HL-60 (cell line): ENCODE results near the gene OSBPL6.
"Not testable (repeated sequence)": the region's sequence is repeated elsewhere in the genome, so short reads cannot be mapped to it uniquely, and the experiment has no call there.

Source experiments
- DNase-seq, 2 experiments: peaks; one replicate each; pipeline ENCODE4 v3.0.0-alpha.2; 2010 to 2020; ENCODE audit warnings: low read depth in 1 of 2, low spot score in 1 of 2
- H3K27ac ChIP-seq: fragments of 250-450 bp; sonication (Bioruptor Pico); replicated peaks from 2 replicates; pipeline ENCODE4 v1.5.1; 2020; ENCODE audit warnings: mild to moderate bottlenecking, moderate library complexity
- H3K27me3 ChIP-seq: fragments of 250-450 bp; sonication (Bioruptor Pico); 2 replicates; pipeline ENCODE4 v1.5.1; 2021; ENCODE audit warnings: mild to moderate bottlenecking, moderate library complexity; ENCODE audit not compliant: insufficient read depth, poor library complexity, severe bottlenecking
- H3K4me3 ChIP-seq: replicated peaks from 2 replicates; pipeline ENCODE4 v1.5.1; 2011; ENCODE audit warnings: mild to moderate bottlenecking, control low read depth, low read length; ENCODE audit not compliant: insufficient read depth
- GABPA ChIP-seq: IDR thresholded peaks from 2 replicates; pipeline ENCODE4 v1.6.1; 2012; ENCODE audit warnings: low read depth
- POLR2AphosphoS5 ChIP-seq: IDR thresholded peaks from 2 replicates; pipeline ENCODE4 v1.6.1; 2012; ENCODE audit warnings: low read depth
- SPI1 ChIP-seq: IDR thresholded peaks from 2 replicates; pipeline ENCODE4 v1.6.1; 2012; ENCODE audit warnings: low read depth, mild to moderate bottlenecking, borderline replicate concordance
- TF ChIP-seq, protein P1 (sequence below): IDR thresholded peaks from 2 replicates; pipeline ENCODE4 v1.6.1; 2012; ENCODE audit warnings: low read depth; ENCODE audit not compliant: insufficient replicate concordance
- TF ChIP-seq, protein P2 (sequence below): IDR thresholded peaks from one replicate; pipeline ENCODE4 v1.5.1; 2011; ENCODE audit warnings: low read length, control low read depth, inconsistent platforms; ENCODE audit not compliant: insufficient read depth

OSBPL6 gene

DNA sequence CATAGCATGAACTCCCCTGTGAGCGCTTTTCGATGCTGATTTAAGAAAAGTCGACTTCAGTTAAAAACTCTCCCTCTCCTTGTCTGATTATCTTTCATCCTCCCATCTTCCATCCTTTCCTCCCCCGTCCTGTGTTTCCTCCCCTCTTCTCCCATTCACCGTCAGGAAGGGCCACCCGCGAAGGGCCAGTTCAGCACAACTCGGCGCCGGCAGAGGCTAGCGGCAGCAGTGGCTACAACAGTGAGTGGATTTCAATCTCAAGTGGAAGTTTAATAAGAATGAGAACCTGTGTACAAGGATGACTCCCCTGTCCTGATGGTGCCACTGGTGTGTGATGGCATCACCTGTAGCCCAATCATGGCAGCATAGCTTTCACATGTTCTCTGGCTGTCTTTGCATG, 149.8 kb downstream of the OSBPL6 start:
- no peak overlapping the region for H3K27ac ChIP-seq
- no peak overlapping the region for H3K4me3 ChIP-seq
- H3K27me3 ChIP-seq = peaks cover 10% of the 10 kb centered on the region
- TF ChIP-seq POLR2AphosphoS5 = no peak
- TF ChIP-seq SPI1 = no peak
- TF ChIP-seq, protein P1, sequence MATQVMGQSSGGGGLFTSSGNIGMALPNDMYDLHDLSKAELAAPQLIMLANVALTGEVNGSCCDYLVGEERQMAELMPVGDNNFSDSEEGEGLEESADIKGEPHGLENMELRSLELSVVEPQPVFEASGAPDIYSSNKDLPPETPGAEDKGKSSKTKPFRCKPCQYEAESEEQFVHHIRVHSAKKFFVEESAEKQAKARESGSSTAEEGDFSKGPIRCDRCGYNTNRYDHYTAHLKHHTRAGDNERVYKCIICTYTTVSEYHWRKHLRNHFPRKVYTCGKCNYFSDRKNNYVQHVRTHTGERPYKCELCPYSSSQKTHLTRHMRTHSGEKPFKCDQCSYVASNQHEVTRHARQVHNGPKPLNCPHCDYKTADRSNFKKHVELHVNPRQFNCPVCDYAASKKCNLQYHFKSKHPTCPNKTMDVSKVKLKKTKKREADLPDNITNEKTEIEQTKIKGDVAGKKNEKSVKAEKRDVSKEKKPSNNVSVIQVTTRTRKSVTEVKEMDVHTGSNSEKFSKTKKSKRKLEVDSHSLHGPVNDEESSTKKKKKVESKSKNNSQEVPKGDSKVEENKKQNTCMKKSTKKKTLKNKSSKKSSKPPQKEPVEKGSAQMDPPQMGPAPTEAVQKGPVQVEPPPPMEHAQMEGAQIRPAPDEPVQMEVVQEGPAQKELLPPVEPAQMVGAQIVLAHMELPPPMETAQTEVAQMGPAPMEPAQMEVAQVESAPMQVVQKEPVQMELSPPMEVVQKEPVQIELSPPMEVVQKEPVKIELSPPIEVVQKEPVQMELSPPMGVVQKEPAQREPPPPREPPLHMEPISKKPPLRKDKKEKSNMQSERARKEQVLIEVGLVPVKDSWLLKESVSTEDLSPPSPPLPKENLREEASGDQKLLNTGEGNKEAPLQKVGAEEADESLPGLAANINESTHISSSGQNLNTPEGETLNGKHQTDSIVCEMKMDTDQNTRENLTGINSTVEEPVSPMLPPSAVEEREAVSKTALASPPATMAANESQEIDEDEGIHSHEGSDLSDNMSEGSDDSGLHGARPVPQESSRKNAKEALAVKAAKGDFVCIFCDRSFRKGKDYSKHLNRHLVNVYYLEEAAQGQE = no peak
- no peak for TF ChIP-seq GABPA
- TF ChIP-seq, protein P2, sequence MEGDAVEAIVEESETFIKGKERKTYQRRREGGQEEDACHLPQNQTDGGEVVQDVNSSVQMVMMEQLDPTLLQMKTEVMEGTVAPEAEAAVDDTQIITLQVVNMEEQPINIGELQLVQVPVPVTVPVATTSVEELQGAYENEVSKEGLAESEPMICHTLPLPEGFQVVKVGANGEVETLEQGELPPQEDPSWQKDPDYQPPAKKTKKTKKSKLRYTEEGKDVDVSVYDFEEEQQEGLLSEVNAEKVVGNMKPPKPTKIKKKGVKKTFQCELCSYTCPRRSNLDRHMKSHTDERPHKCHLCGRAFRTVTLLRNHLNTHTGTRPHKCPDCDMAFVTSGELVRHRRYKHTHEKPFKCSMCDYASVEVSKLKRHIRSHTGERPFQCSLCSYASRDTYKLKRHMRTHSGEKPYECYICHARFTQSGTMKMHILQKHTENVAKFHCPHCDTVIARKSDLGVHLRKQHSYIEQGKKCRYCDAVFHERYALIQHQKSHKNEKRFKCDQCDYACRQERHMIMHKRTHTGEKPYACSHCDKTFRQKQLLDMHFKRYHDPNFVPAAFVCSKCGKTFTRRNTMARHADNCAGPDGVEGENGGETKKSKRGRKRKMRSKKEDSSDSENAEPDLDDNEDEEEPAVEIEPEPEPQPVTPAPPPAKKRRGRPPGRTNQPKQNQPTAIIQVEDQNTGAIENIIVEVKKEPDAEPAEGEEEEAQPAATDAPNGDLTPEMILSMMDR = no peak
- no peak for DNase-seq

DNA sequence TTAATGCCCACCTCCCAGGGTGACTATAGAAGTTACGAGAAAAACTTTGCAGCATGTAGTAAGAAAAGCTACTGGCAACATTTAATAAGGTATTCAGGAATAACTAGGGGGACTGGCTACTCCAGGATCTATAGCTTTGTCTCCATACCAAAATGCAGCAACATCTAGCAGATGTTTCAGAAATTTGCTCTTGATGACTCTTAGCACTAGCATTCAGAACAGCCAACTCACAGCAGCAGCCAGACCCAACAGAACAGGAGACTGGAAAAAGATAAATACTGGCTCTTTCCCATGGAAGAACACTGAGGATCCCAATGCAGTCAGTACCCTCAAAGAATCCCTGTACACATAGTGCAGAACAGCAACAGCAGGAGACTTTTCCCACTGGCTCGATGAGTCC, 151.6 kb downstream of the OSBPL6 start:
- Histone ChIP-seq H3K27ac (no peak overlapping the region), H3K4me3 (no peak overlapping the region), H3K27me3 (peaks cover 14% of the 10 kb centered on the region)
- DNase-seq = no peak
- no peak for TF ChIP-seq GABPA
- TF ChIP-seq, protein P1 = no peak

DNA sequence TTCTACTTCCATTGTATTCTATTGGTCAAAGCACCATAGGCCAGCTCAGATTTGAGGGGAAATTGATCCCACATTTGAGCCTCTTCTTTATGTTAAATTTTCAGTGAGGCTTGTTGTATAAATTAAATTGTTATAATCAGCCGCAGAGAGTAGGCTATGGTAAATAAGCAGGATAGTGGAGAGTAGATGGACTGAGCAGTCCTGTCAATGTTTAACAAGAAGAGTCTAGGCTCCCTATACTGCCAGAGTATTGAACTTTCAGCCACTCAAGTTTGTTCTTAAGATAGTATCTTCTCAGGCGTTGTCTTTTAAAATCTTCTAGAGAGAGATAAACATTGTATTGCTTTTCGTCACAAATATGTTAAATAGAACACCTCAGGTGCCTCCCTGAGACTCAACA, 155.7 kb downstream of the OSBPL6 start:
- no peak overlapping the region for H3K4me3 ChIP-seq
- no peak for TF ChIP-seq SPI1
- TF ChIP-seq POLR2AphosphoS5 = no peak
- no peak for TF ChIP-seq GABPA
- no peak for DNase-seq

DNA sequence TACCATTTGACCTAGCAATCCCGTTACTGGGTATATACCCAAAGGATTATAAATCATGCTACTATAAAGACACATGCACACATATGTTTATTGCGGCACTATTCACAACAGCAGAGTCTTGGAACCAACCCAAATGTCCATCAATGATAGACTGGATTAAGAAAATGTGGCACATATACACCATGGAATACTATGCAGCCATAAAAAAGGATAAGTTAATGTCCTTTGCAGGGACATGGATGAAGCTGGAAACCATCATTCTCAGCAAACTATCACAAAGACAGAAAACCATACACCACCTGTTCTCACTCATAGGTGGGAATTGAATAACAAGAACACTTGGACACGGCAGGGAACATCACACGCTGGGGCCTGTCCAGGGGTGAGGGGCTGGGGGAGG, 163.4 kb downstream of the OSBPL6 start:
- H3K27ac ChIP-seq, DNase-seq, H3K4me3 ChIP-seq, H3K27me3 ChIP-seq: not testable (repeated sequence)

More for the DNA sequence above, 155.7 kb downstream of the OSBPL6 start:
- H3K27ac ChIP-seq = no peak overlapping the region
- H3K27me3 ChIP-seq = peaks cover 14% of the 10 kb centered on the region

DNA sequence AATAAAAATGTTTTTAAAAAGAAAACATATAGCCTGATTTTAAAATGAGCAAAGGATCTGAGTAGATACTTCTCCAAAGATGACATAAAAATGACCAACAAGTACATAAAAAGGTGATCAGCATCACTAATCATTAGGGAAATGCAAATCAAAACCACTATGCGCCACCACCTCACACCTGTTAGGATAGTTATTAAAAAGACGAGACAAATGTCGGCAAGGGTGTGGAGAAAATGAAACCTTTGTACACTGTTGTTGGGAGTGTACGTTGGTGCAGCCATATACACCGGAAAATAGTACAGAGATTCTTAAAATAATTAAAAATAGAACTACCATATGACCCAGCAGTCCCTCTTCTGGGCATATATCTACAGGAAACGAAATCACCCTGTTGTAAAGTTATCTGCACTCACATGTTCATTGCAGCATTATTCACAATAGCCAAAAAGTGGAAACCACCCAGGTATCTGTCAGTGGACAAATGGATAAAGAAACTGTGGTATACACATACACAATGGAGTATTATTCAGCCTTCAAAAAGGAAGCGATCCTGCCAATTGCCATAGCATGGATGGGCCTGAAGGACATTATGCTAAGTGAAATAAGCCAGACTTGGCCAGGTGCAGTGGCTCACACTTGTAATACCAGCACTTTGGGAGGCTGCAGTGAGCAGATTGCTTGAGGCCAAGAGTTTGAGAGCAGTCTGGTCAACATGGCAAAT, 165.0 kb downstream of the OSBPL6 start:
- H3K27me3 ChIP-seq = peaks cover 2% of the 10 kb centered on the region
- no peak overlapping the region for H3K4me3 ChIP-seq
- TF ChIP-seq SPI1 = no peak
- TF ChIP-seq, protein P1 = no peak
- TF ChIP-seq, protein P2 = no peak
- no peak for TF ChIP-seq GABPA
- TF ChIP-seq POLR2AphosphoS5 = no peak
- no peak for DNase-seq
- H3K27ac ChIP-seq = no peak overlapping the region
